Mesothelial cell of epicardium (in vitro differentiated cells): Measurements from ENCODE around the gene HOXA4. TPM values are rescaled to one million over a fixed set of nuclear protein-coding genes. Genes with fewer than 3 reads are reported as not detected.

ENCODE experiments used
- DNase-seq, 2 experiments: peaks; one replicate each; pipeline ENCODE4 v3.0.0; 2021; ENCODE audit warnings: low spot score in 2 of 2; ENCODE audit not compliant: unreplicated experiment in 2 of 2
- H3K27ac Mint-ChIP-seq: 2 replicates; pipeline ENCODE4 v1.8.0; 2021; ENCODE audit warnings: mixed read lengths
- H3K27me3 Mint-ChIP-seq: 2 replicates; pipeline ENCODE4 v1.8.0; 2021; ENCODE audit warnings: low read depth, mixed read lengths
- H3K36me3 Mint-ChIP-seq: 2 replicates; pipeline ENCODE4 v1.8.0; 2021; ENCODE audit warnings: mixed read lengths
- H3K4me1 Mint-ChIP-seq: 2 replicates; pipeline ENCODE4 v1.8.0; 2021; ENCODE audit warnings: mixed read lengths
- H3K4me3 Mint-ChIP-seq: 2 replicates; pipeline ENCODE4 v1.8.0; 2021; ENCODE audit warnings: mild to moderate bottlenecking, moderate library complexity, mixed read lengths
- H3K9me3 Mint-ChIP-seq: 2 replicates; pipeline ENCODE4 v1.8.0; 2021; ENCODE audit warnings: mixed read lengths
- CTCF ChIP-seq: fragments of 200-600 bp; sonication (generic); IDR thresholded peaks from one replicate; pipeline ENCODE4 v1.5.0; 2021; ENCODE audit warnings: antibody characterized with exemption; ENCODE audit not compliant: unreplicated experiment
- total RNA-seq: library from RNA; stranded (reverse); gene quantifications from 3 replicates; pipeline ENCODE4 v1.2.1, GENCODE V29; 2021

The HOXA4 gene
- total RNA-seq, 1 donor from 2014 or later, result 55.9 TPM

DNA sequence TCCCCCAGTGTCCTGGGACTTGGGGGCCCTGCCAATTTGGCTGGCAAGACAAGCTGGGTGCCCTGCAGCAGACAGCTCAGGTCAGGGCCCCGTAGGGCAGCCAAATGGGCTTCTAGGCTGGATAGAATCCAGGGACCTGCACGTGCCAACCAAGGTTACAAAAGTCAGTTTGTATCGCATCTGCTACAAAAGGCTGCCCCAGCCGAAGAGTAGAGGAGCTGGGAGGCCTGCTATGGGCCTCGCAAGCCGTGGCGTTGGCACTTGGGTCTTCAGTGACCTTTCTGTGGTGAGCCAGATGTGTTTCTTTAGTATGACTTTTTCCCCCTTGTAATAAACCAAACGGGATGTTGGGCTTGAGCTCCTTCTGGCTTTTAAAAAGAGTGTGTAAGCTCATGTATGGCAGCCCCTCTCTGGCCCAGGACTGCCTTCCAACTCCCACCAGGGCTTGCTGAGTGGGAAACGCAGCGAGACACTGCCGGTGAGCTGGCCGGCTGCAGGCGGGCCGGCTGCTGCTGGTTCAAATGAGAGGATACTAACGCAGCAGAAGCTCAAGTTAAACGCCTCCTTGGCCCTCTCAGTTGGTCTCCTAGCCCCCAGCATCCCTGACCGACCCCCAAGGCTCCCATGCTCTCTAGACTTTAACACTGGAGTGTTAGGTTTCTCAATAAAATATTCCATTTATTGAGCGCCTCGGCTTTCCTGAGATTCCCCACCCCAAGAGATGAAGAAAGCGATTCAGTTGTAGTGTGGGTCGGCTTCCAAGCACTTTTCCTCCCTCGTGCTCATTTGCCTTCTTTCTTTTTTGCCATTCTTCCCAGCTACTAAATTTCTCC is 46.6 kb upstream of the HOXA4 start:
- peak in 1 of 2 experiments; percentile 18 for DNase-seq
- Mint-ChIP-seq H3K4me3 (peak overlapping the region; percentile 69), H3K9me3 (no peaks in the 10 kb centered on the region), H3K27ac (peak overlapping the region; percentile 94), H3K27me3 (peaks cover 91% of the 10 kb centered on the region), H3K4me1 (peaks cover 22% of the 10 kb centered on the region), H3K36me3 (no peaks in the 10 kb centered on the region)
- no peak for TF ChIP-seq CTCF

DNA sequence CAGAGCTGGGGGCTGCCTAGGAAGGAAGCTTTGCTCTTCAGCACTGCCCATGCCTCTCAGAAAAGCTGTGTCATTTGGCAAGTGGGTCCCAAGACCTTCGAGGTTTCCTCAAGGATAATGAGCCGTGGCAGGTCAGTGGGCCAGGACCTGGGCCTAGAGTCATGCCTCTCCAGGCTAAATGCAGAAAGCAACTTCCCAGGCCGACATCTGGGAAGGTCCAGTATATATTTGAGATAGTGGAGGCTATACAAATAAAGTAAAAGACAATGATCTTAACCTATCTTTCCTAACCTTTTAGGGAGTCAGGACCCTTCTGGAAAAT is 45.9 kb upstream of the HOXA4 start:
- DNase-seq, result peak in 1 of 2 experiments; percentile 5
- Mint-ChIP-seq H3K9me3 (no peaks in the 10 kb centered on the region), H3K27ac (peak overlapping the region; percentile 94), H3K36me3 (no peaks in the 10 kb centered on the region), H3K4me3 (peak overlapping the region; percentile 69), H3K4me1 (peaks cover 28% of the 10 kb centered on the region), H3K27me3 (peaks cover 91% of the 10 kb centered on the region)
- TF ChIP-seq CTCF, result no peak

GRCh38 chr7:27175626-27176523 is 45.3 kb upstream of the HOXA4 start:
- peak; percentile 14 to 40 for DNase-seq
- H3K36me3 Mint-ChIP-seq, result no peaks in the 10 kb centered on the region

GRCh38 chr7:27174874-27175625 is 44.5 kb upstream of the HOXA4 start:
- Mint-ChIP-seq H3K4me1 (peaks cover 24% of the 10 kb centered on the region), H3K27ac (peak overlapping the region; percentile 94), H3K9me3 (no peaks in the 10 kb centered on the region), H3K27me3 (peaks cover 91% of the 10 kb centered on the region), H3K4me3 (peak overlapping the region; percentile 69), H3K36me3 (no peaks in the 10 kb centered on the region)
- TF ChIP-seq CTCF, result no peak
- peak; percentile 17 to 38 for DNase-seq

More at GRCh38 chr7:27175626-27176523, 45.3 kb upstream of the HOXA4 start:
- Mint-ChIP-seq H3K4me3 (peak overlapping the region; percentile 69), H3K27ac (peak overlapping the region; percentile 94), H3K27me3 (peaks cover 91% of the 10 kb centered on the region), H3K4me1 (peaks cover 26% of the 10 kb centered on the region), H3K9me3 (no peaks in the 10 kb centered on the region)
- TF ChIP-seq CTCF, result no peak
